ENCODE results near the gene VEGFC.

GRCh38 chr4:176741253-176741652 is 51.5 kb downstream of the VEGFC start:
- no peak for TF ChIP-seq CTCF (IDR thresholded peaks at IDR 0.05)
- no peak for TF ChIP-seq EZH2 (IDR thresholded peaks at IDR 0.05; ENCODE audit: borderline replicate concordance, insufficient read depth, low read depth, low read length, poor library complexity, severe bottlenecking)

Measured in B cell (primary cell).